Subcutaneous abdominal adipose tissue (tissue), 5 donors: ENCODE measurements around the gene CXCL1.

Source experiments
- H3K27ac ChIP-seq: one replicate; pipeline ENCODE4 v1.7.0; 2013; ENCODE audit warnings: low read depth, mild to moderate bottlenecking, inconsistent platforms, low read length, moderate library complexity
- H3K27me3 ChIP-seq, 5 donors: one replicate each; pipeline ENCODE4 v1.7.0; 2013; ENCODE audit warnings: low read length in 5 of 5, inconsistent platforms in 1 of 5; ENCODE audit not compliant: control insufficient read depth in 5 of 5, insufficient read depth in 4 of 5
- H3K36me3 ChIP-seq, 5 donors: one replicate each; pipeline ENCODE4 v1.7.0; 2013; ENCODE audit warnings: low read length in 5 of 5; ENCODE audit not compliant: control insufficient read depth in 5 of 5, insufficient read depth in 5 of 5
- H3K4me1 ChIP-seq, 5 donors: one replicate each; pipeline ENCODE4 v1.7.0; 2013; ENCODE audit warnings: low read length in 5 of 5, mild to moderate bottlenecking in 3 of 5, moderate library complexity in 1 of 5; ENCODE audit not compliant: control insufficient read depth in 5 of 5, insufficient read depth in 5 of 5
- H3K4me3 ChIP-seq, 5 donors: one replicate each; pipeline ENCODE4 v1.7.0; 2013; ENCODE audit warnings: low read length in 5 of 5, low read depth in 1 of 5
- H3K9ac ChIP-seq, 5 donors: one replicate each; pipeline ENCODE4 v1.7.0; 2013; ENCODE audit warnings: low read length in 5 of 5, mild to moderate bottlenecking in 4 of 5, moderate library complexity in 3 of 5
- H3K9me3 ChIP-seq, 5 donors: one replicate each; pipeline ENCODE4 v1.7.0; 2013; ENCODE audit warnings: low read length in 5 of 5; ENCODE audit not compliant: control insufficient read depth in 5 of 5
- donor health status: healthy.
- donor health status: healthy.
- donor health status: healthy.
- donor health status: healthy.
- donor health status: healthy.

The CXCL1 gene

GRCh38 chr4:73862322-73862721 is 6.9 kb upstream of the CXCL1 start:
- H3K4me3 ChIP-seq = no peak overlapping the region
- H3K27ac ChIP-seq = no peak overlapping the region
- no peaks in the 10 kb centered on the region for H3K36me3 ChIP-seq
- H3K9ac ChIP-seq = no peak overlapping the region
- no peaks in the 10 kb centered on the region for H3K9me3 ChIP-seq
- H3K27me3 ChIP-seq = no peaks in the 10 kb centered on the region
- peaks cover 0 to 18% (median 4%) of the 10 kb centered on the region in 5 donors for H3K4me1 ChIP-seq

DNA sequence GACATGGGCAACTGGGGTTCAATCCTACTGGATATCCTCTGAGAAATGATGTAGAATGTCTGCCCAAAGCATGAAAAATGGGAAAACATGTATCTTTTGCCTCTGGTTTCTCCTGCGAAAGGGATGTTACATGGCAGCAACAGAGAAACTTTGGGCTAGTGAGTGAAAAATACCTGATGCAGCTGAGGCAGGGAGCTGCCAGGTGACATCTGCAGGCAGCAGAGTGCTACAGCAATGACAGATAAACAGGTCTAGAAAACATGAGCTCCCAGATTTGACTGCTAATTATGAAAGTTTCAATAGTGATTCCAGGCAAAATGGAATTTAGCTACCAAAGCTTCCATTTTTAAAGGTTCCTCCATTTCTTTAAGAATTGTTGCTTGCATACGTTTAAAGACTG is 4.8 kb upstream of the CXCL1 start:
- Histone ChIP-seq H3K4me3 (no peak overlapping the region), H3K27me3 (no peaks in the 10 kb centered on the region), H3K9me3 (no peaks in the 10 kb centered on the region), H3K27ac (no peak overlapping the region), H3K4me1 (peaks cover 0 to 24% (median 15%) of the 10 kb centered on the region in 5 donors), H3K9ac (no peak overlapping the region), H3K36me3 (no peaks in the 10 kb centered on the region)

DNA sequence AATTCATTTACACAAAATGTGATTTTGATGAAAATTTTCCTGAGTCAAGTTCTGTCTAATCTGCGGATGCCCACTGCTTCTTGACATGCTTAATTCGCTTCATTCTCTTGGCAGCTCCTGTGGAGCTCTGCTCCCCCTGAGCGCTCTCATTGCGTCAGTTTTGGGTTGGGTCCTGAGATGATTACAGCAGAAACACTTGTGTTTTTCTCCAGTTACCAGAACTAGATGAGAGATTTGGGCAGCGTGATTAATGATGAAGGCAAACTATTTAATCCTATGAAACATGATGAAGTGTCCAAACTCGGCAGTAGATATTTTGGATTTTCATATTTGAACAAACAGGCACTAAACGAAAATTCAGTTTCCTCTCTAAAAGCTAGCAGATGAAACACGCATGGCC is 4.2 kb upstream of the CXCL1 start:
- H3K36me3 ChIP-seq = no peaks in the 10 kb centered on the region
- H3K4me1 ChIP-seq = peaks cover 0 to 30% (median 19%) of the 10 kb centered on the region in 5 donors
- no peak overlapping the region for H3K4me3 ChIP-seq
- H3K27ac ChIP-seq = no peak overlapping the region
- peaks cover 0 to 3% (median 0%) of the 10 kb centered on the region in 5 donors for H3K27me3 ChIP-seq
- no peaks in the 10 kb centered on the region for H3K9me3 ChIP-seq
- H3K9ac ChIP-seq = no peak overlapping the region

GRCh38 chr4:73865431-73866096 is 3.6 kb upstream of the CXCL1 start:
- H3K4me1 ChIP-seq = peaks cover 0 to 30% (median 19%) of the 10 kb centered on the region in 5 donors

GRCh38 chr4:73866246-73866645 is 2.9 kb upstream of the CXCL1 start:
- Histone ChIP-seq H3K9ac (no peak overlapping the region), H3K36me3 (no peaks in the 10 kb centered on the region), H3K9me3 (no peaks in the 10 kb centered on the region), H3K4me1 (peaks cover 0 to 30% (median 19%) of the 10 kb centered on the region in 5 donors), H3K27ac (no peak overlapping the region), H3K27me3 (peaks cover 0 to 3% (median 0%) of the 10 kb centered on the region in 5 donors), H3K4me3 (no peak overlapping the region)

More at GRCh38 chr4:73865431-73866096, 3.6 kb upstream of the CXCL1 start:
- no peak overlapping the region for H3K27ac ChIP-seq
- H3K36me3 ChIP-seq = no peaks in the 10 kb centered on the region
- H3K4me3 ChIP-seq = no peak overlapping the region
- H3K27me3 ChIP-seq = peaks cover 0 to 3% (median 0%) of the 10 kb centered on the region in 5 donors
- no peak overlapping the region for H3K9ac ChIP-seq
- no peaks in the 10 kb centered on the region for H3K9me3 ChIP-seq

- no peak overlapping the region for H3K9ac ChIP-seq
- H3K27me3 ChIP-seq = peaks cover 0 to 3% (median 0%) of the 10 kb centered on the region in 5 donors
- H3K27ac ChIP-seq = no peak overlapping the region
Measured at GRCh38 chr4:73867783-73868182, 1.4 kb upstream of the CXCL1 start.

DNA sequence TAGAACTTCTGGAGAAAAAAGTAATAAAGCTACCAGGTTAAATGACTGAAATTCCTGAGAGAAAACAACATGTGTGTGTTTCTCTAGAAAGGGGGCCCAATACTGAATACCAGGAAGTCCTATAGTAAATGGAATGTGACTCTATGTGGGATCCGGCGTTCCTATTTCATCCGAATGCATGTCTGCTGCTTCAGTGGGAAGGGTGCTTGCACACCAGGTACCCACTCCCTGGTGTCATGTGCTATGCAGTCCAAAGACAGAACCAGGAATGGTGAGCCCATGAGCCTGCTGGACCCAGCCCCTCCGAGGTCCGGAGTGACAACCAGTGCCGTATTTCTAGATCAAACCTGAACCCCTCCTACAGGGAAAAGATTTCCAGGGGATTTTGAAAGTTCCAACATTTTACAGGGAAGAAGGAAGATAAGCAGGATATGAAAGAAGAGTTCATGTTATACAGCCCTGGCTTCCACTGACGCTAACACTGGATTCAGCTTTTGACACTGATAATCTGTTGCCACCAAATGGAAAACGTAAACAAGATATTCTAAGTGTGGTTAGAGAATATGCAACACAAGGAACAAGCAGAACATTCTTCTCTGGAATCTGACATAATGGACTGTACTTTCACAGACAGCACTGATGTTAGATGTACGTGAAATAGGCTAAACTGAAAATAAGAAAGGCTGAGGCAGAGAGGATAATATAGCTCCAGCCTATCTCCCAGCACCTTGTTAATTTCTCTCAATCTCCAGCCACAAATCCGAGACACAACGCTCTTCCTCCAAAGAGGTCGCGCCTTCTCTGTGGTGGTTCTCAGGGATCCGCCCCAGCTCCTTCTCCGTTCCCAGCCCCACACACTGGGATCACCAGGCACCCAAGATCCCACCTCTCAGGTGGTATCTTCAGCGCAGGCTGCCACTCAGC is 725 bp upstream of the CXCL1 start:
- Histone ChIP-seq H3K9me3 (no peaks in the 10 kb centered on the region), H3K4me1 (peaks cover 0 to 27% (median 24%) of the 10 kb centered on the region in 5 donors), H3K9ac (peak overlapping the region; percentile 8 to 72 (median 9)), H3K27me3 (peaks cover 0 to 3% (median 0%) of the 10 kb centered on the region in 5 donors), H3K27ac (no peak overlapping the region), H3K36me3 (no peaks in the 10 kb centered on the region), H3K4me3 (peak overlapping the region; percentile 62 to 75 (median 71))

More at GRCh38 chr4:73867783-73868182, 1.4 kb upstream of the CXCL1 start:
- no peaks in the 10 kb centered on the region for H3K9me3 ChIP-seq
- H3K4me1 ChIP-seq = peaks cover 0 to 30% (median 21%) of the 10 kb centered on the region in 5 donors
- no peak overlapping the region for H3K4me3 ChIP-seq
- no peaks in the 10 kb centered on the region for H3K36me3 ChIP-seq

- Histone ChIP-seq H3K4me3 (peak overlapping the region in 1 of 5 donors; percentile 71), H3K27ac (no peak overlapping the region), H3K9ac (no peak overlapping the region), H3K9me3 (no peaks in the 10 kb centered on the region), H3K27me3 (peaks cover 0 to 3% (median 0%) of the 10 kb centered on the region in 5 donors), H3K4me1 (peaks cover 0 to 27% (median 24%) of the 10 kb centered on the region in 5 donors), H3K36me3 (no peaks in the 10 kb centered on the region)
Measured at GRCh38 chr4:73870260-73870659, 1.1 kb downstream of the CXCL1 start.

GRCh38 chr4:73870768-73871167 is 1.6 kb downstream of the CXCL1 start:
- H3K9me3 ChIP-seq = no peaks in the 10 kb centered on the region
- H3K27me3 ChIP-seq = peaks cover 0 to 3% (median 0%) of the 10 kb centered on the region in 5 donors
- no peaks in the 10 kb centered on the region for H3K36me3 ChIP-seq
- H3K9ac ChIP-seq = no peak overlapping the region
- H3K27ac ChIP-seq = no peak overlapping the region
- peaks cover 0 to 32% (median 24%) of the 10 kb centered on the region in 5 donors for H3K4me1 ChIP-seq
- H3K4me3 ChIP-seq = no peak overlapping the region
